ENCODE measurements around the gene NIPA2.

The NIPA2 gene

DNA sequence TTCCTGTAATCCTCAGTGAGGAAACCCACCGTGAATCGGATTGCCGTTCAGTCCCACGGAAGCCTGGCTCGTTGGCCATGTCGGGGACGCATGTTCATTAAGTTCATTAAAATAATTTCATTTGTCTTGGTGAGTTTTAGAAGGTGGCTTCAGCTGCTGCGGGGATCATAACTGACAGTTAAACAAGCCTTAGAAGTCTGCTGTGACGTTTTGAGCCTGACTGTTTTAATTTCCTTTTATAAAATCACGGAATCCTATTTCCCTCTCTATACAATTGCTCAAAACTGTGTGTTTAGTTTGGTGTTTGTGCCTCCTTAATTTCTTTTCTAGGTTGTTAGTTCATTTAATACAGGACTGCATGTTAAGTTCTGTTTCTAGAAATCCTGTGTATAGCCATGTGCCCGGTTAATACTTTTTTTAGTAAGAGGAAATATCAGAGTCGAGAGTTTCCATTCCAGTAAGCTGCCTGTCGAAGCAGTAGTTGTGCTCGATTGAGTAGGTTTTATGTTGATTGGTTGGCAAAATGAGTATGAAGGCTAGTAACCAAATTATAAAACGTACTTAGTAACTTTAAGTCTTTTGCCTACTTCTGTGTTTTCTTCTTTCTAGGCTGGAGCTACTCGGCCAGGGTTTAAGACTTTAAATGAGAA, 705 bp downstream of the NIPA2 start:
- DNase-seq = no peak

DNA sequence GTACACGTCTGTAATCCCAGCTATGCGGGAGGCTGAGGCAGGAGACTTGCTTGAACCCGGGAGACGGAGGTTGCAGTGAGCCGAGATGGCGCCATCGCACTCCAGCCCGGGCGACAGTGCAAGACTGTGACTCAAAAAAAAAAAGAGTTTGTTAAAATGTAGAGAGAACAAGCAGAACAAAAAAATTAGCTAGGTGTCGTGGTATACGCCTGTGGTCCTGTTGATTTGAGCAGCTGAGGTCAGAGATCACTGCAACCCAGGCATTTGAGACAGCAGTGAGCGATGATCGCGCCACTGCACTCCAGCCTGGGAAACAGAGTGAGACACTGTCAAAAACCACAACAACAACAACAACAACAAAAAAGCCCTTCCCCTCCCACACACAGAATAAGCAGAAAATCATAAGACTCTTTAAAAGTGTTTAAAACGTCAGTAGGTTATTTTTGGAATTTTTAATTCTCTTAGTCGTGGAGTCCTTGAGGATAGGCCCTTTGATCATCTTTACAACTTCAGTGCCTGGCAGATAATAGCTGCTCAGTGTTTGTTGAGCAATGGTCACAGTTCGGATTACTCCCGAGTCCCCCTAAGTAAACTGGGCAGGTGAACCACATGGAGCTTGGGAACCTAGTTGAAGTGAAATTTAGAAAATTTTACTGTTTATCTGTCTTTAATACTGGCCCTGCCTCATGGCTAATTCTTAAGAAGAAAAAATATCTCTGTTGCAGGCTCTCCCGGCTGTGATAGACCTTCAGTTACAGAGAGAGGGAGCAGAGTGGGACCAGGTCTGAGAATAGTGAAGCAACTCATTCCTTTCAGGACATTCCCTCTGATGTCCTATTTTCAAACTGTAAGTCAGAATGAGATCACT, 6.2 kb downstream of the NIPA2 start:
- no peak for DNase-seq

DNA sequence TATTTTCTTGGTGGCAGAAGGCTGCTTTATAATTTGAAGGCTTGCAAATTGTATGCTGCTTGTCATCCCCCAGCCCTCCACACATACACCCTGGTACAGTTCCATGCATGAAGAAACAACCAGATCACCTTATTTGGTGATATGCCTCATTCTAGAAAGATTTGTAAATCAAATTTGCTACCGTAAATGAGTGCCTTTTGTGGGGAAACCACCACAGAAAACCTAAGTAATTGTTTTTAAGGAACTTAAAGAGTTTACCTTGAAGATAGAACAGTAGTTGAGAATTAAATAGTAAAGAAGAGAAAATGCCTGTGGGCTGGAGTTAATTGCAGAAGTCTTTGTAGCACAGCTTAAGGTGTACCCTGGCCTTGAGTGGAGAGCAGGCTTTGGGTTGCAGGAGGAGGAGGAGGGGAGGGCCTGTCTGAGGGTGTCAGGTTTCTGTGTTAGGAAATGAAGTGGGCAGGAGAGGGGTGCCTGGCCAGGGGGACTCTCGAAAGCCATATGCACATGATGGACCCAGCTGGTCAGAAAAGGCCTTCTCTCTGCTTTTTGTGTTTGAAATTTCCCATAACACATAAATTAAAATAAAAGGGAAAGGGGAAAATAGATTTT, 6.9 kb downstream of the NIPA2 start:
- DNase-seq = no peak

DNA sequence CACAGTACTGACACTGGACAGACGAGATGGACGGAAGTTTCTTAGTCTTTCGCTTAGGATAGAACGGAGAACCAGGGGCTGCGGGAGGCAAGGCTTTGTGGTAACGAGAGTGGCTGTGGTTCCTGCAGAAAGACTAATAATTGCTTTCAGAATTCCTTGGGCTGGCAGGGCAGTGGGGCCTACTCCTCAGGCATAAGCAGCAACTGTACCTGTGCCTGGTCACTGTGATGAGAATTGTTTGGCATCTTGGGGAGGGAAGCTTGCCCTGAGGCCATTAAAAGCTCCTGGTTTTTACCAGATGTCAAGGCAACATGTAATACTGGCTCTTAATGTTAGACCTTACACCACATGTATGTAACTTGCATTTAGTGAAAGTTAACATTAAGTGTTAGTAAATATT, 7.6 kb downstream of the NIPA2 start:
- no peak for DNase-seq

DNA sequence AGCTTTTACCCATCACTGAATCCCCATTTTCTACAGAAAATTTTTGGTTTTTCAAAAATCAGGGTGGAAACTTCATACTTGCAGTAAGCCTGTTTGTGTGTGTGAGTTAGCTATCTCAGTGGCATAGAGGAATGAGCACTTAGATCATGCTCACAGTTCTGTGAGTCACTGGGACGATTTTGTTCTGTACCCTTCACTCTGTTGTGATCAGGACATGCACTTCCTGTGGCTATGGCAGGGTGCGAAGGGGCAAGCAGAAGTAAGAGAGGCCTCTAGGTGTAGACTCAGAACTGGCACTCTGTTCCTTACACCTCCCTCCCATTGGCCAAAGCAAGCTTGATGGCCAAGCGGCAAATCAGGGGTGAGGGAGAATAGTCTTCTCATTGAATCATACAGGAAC, 11.6 kb downstream of the NIPA2 start:
- no peak for DNase-seq

DNA sequence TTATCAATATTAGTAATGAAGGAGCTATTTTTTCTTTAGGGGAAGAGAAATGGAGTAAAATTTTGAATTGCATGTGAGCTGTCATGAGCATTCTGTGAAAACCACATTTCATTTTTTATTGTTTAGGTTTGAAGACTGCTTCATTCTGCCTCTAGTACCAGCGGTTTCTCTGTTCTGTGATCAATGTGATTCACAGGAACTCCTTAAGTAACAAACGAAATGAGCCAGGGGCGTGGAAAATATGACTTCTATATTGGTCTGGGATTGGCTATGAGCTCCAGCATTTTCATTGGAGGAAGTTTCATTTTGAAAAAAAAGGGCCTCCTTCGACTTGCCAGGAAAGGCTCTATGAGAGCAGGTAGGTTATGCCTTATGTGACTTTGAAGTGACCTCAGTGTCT, 13.0 kb downstream of the NIPA2 start:
- no peak for DNase-seq

DNA sequence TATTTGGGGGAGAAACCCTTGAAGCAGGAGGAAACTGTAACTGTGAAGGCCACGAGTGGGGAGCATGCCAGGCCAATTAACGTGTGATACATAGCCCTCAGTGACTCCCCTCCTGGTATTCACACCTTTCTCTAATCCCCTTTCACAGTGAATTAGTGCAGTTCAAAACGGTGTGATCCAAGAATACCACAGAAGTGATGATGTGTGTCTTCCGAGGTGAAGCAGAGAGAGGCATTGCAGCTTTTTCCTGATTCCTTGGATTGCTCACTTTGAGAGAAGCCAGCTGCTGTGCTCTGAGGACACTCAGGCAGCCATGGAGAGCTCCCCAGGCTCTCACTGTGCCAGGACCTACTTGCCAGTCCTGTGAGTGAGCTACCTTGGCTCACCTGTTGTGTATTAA, 17.3 kb downstream of the NIPA2 start:
- no peak for DNase-seq

DNA sequence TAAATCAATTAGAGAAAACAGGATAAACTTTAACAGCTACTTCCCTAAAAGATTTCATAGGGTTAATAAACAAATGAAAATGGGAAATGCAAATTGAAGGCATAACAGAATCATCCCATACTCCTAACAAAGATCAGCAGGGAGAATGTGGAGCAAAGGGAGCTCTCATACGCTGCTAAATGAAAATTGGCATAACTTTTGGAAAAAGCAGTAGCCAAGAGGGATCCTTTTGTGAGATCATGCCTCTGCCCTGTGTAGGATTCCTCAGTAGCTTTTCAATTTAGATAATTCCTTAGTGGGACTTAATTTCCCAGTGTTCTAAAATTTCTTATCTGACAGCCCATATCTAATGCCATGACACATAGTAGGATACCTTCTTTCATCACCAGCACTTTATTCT, 18.2 kb downstream of the NIPA2 start:
- DNase-seq = no peak

DNA sequence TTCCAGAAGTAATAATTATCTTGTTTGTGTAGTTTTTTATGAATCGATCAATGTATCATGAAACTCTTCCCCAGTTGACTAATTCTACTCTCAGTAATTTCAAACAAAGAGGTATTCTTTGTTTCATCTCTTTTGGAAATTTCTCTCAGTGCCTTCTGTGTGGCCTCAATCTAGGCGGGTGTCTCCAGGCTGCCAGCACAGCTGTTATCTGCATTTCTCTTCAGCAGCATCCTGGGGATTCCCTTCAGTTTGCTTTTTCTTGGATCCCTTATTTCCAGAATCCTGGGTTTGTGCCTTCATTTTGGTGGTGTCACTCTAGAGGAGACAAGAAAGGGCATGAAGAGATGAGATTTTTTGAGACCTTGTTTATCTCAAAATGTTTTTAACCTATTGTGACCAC, 22.7 kb downstream of the NIPA2 start:
- DNase-seq = no peak

DNA sequence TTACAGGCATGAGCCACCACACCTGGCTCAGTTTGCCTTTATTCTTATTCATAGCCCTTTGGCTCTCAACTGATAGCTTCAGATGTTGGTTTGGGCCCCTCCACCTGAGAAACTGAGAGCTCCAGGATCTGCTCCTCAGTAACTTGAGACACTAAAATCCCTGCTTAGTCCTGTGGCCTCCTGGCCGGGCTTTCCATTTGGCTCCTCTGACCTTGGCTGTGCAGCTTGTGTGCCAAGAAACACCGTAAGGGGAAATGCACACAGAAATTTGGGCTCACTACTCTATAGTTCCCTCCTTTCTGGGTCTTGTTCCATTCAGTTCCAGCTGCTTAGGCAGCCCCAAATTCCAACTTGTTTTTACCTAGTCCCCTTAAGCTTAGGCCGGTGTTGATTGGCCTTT, 24.9 kb downstream of the NIPA2 start:
- no peak for DNase-seq

DNA sequence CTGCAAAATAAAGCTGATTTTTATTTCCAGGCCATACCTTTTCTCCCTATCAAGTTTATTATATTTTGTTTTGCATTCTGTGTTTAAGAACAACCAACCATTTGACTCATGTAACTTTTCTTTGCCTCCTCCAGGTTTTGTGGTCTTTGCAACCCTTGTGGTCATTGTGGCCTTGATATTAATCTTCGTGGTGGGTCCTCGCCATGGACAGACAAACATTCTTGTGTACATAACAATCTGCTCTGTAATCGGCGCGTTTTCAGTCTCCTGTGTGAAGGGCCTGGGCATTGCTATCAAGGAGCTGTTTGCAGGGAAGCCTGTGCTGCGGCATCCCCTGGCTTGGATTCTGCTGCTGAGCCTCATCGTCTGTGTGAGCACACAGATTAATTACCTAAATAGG, 27.6 kb downstream of the NIPA2 start:
- no peak for DNase-seq

DNA sequence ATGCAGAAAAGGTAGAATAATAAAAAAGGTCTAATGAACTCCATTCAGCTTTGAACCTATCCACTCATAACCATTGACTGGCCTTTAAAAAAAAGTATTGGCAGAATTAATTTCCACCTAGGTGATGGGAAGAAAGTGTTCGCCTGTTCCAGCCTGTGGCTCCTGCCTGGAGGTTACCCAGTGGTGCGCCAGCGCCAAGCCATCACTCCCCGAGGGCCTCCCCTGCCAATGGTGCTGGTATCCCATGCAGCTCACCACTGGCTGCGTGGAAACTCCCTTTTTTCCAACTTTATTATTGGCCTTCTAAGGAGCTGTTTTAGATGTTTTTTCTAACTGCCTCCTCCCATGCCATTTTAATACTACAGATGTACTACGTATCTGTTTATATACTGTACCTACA, 29.4 kb downstream of the NIPA2 start:
- DNase-seq = no peak

DNA sequence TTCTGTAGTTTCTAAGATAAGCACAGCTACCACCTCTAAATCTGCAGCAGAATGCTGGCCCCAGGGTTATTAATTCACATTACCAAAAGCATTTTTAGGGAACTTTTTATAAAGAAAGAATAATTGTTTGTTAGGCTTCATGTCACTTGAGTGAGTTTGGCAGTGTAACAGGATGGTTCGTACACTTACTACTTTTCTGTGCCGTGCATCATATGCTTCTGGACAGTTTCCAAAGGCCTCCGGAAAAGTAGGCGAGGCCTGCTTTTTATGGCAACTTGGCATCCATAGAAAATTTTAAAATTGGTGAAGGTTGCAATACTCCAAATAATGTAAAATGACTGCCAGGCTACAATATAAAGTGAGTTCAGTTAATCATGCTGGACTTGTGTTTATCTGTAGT, 30.0 kb downstream of the NIPA2 start:
- no peak for DNase-seq

DNA sequence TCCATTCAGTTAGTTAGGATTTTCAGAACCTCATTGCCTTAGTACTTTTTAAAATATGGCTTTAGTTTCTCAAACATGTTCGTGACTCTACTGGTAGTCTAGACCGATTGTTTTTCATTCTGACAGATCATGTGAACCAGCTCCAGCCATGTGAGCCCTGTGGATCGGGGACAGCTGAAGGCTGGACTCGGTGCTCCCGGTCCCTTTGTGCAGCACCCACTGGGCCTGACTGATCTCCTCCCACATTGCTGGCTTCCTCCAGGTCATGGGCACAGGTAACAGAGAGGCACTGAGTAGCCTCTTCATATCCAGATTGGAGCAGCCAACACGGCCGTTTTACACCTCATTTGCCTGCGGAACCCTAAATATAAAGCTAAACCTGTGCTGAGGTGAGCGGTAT, 30.5 kb downstream of the NIPA2 start:
- no peak for DNase-seq

DNA sequence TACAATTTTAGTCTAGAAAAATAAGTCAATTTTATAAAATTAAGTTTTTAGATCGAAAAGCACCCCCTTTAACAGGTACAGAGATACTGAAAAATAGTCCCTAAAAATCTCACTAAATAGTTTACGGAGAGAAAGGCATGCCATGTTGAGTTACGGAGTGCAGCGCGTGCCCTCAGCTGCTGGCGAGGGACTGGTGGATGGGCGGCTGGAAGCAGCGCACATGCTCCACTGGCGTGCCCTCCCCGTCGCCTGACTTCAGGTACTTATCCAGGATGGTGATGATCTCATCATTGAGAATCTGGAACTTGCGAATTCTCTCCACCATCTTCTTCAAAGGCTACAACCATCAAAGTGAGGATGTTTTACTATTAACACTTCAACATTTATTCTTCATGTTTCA, 31.4 kb downstream of the NIPA2 start:
- no peak for DNase-seq

DNA sequence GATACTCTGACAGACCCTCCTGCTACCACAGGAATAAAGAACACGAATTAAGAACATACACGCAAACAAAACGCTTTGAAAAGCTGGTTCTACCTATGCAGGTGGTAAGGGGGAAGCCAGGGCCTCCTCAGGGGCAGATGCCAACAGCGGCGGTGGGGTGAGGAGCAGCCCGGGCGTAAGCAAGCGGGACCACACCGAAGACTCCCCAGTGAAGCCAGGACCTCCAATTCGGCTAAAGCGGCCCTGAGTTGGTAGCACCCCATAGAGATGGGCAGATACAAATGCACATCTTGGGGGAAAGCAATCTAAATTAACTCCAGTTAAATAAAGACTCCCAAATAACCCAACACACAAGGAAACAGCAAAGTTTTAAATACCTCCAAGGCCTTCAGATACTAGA, 32.4 kb downstream of the NIPA2 start:
- DNase-seq = no peak

DNA sequence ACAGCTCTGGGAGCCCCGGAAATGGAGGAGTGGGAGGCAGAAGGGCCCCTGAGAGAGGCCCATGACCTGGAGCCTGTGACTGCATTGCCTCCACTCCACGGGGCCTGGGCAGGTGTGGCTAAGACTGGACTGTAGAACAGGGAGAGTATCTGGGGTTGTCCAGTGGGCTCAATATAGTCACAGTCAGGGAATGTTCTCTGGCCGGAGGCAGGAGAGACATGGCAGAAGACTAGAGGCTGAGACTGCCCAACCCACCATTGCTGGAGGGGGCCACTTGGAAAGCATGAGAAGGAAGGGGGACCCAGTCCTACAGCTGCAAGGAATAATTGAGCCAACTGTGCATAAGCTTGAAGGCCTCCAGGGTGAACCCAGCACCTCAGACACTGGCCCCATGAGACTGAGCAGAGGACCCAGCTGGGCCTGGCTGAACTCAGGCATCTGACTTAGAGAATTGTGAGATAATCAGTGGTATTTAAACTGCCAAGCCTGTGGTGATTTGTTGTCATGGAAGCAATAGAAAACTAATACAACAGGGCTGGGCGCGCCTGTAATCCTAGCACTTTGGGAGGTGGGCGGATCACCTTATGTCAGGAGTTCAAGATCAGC, 33.1 kb downstream of the NIPA2 start:
- DNase-seq = no peak

DNA sequence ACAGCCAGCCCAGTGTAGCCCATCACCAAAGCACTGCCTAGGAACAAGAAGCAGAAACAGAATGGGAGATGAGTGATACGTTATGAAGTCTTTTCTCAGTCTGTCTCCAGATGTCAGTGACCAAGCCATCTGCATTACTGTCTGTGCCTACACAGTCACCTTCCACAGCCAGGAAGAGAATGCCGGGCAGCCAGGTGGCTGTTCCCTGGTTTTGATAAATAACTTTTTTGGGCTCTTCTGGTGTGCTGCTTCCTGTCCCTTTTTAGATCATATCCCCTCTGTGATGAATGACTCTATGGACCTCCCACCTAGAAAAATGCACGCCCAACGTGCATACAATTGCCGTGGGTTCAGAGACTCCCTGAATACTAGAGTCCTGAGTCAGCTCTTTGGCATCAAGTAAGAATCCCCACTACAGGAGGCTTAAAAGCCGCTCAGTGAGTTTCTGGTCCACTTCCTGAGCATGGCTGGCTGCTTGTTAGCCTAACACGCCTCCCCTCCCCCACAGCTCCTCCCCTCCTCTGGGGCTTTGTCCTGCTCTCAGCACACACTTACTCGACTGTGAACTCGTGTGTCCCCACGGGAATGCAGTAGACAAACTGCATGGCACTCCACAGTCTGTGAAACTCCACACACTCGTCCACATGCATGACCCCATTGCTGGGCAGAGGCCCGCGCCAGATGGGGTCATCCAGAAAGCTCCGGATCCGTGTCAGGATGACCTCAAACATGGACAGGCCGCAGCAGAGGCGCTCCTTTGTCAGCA, 34.7 kb downstream of the NIPA2 start:
- DNase-seq = no peak

DNA sequence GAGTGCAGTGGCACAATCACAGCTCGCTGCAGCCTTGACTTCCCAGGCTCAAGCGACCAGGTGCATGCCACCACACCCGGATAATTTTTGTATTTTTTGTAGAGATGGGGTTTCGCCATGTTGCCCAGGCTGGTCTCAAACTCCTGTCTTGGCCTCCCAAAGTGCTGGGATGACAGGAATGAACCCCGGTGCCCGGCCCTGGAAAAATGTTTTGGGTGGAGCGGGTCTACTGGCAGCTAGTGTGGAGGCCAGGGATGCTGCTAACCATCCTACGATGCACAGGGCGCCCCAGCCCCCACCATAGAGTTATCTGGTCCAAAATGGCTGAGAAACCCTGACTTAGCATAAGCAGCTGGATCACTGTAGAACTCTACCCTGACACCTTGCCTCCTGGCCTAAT, 35.4 kb downstream of the NIPA2 start:
- DNase-seq = no peak

DNA sequence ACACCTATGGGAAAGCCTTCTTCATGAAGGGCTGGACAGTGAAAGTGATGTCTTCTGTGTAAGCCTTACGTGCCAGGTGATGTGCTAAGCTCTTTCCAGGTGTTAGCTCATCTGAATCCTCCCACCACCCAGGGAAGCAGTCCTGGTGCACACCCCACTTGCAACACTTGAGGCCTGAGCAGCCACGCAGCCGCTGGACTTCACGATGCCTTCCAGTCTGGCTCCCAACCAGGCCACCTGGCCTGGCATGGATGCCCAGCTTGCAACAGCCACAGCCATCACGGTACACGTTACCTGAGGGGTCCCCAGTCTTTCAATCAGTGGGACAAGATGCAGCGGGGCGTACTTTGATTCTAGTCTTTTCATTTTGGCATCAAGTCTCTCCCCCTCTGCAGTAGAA, 35.8 kb downstream of the NIPA2 start:
- no peak for DNase-seq

DNA sequence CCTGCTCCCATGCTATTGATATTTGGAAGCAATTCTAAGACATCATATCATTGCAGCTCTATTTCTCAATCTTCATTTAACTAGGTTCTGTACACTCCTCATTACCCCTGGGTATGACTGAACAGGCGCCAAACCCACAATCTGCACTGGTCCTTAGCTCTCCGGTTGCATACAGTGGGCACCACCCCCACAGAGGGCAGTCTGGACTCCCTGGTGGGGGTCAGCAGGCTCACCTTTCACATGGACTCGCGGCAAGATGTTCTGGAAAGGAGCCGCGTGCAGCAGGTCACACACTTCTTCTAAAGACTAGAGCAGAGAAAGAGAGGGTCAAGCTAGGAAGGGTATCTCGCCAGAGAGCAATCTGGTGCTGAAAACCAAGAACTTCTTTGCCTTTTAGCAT, 36.5 kb downstream of the NIPA2 start:
- DNase-seq = no peak

DNA sequence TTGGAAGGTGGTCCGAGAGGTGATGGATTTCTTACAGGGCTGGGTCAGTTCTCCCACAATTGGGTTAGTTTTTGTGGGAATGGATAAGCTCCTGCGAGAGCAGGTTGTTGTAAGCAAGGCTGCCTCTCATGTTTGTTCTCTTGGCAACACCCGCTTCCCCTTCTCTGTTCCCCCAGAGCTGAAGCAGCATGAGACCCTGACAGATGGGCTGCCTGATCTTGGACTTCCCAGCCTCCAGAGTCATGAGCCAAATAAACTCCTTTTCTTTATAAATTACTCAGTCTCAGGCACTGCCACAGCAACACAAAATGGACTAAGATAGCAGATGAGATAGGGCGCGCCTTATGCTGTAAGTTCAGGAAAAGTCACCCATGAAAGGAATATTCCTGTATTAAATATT, 38.7 kb downstream of the NIPA2 start:
- no peak for DNase-seq

DNA sequence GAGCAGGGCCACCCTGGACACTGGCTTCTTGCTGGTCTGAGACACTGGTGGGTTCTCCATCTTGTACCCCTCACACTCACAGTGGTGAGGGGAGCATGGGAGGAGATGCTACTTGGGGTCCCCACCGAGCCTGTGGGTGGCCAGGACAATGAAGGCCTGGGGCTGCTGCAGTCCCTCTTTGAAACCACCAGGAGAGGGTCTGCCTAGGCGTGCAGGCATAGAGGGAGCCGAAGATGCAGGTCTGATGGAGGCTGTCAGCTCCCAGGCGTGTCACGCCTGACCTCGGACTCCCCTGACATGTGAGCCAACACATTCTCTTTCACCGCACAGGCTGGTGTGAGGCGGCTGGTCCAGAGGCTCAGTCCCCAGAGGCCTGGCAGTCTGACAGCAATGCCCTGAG, 39.1 kb downstream of the NIPA2 start:
- no peak for DNase-seq
